CD4-positive, alpha-beta T cell treated with Interleukin-6 for 4 hours (primary cell): ENCODE data around the gene EMP2.
"Not testable (repeated sequence)": the region's sequence is repeated elsewhere in the genome, so short reads cannot be mapped to it uniquely, and the experiment has no call there.

Source experiments
- DNase-seq: peaks from one replicate; pipeline ENCODE4 v3.0.0-alpha.2; 2020; ENCODE audit warnings: mixed read lengths

The EMP2 gene, protein sequence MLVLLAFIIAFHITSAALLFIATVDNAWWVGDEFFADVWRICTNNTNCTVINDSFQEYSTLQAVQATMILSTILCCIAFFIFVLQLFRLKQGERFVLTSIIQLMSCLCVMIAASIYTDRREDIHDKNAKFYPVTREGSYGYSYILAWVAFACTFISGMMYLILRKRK

GRCh38 chr16:10579965-10580882 is at the start of gene EMP2:
Gene EMP2 (minus strand): TSS chr16:10580598. CDS start chr16:10547617, 32,981 bp downstream.
- DNase-seq, result no peak

- DNase-seq, result no peak
Observed at GRCh38 chr16:10629592-10629963, 49.2 kb upstream of the EMP2 start.

DNA sequence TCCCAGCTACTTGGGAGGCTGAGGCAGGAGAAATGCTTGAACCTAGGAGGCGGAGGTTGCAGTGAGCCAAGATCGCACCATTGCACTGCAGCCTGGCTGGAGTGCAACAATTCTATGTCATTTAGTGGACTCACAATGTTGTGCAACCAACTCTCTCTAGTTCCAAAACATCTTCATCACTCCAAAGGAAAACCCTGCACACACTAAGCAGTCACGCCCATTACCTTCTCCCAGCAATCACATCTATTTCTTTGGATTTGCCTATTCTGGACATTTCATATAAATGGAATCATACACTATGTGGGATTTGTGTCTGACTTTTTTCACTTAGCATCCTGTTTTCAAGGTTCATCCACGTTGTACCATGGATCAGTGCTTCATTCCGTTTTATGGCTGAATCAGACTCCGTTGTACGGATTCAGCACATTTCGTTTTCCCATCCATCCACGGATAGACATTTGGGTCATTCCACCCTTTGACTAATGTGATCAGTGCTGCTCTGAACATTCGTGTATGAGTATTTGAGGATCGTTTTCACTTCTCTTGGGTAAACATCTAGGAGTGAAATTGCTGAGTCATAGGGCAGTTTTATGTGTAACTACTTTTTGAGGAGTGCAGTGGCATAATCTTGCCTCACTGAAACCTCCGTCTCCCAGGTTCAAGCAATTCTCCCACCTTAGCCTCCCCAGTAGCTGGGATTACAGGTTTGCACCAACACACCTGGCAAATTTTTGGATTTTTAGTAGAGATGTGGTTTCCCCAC is 45.4 kb upstream of the EMP2 start:
- no peak for DNase-seq

DNA sequence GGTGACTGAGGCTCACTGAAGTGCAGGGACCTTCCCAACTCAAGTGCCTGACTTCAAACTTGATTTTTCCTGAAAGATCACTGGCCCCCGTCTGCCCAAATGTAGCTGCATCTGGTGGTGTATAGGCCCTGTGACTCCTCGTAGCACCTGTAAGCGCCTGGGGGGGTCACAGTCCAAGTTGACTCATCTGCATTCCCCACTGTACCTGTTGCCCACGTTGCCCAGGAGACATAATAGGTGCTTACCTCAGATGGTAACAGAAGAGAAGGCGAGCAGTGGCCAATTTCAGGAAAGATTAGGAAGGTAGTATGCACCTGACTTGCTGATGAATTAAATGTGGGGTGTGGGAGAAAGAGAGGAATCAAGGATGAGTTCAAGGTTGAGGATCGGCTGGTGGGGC is 44.1 kb upstream of the EMP2 start:
- DNase-seq, result no peak

GRCh38 chr16:10623059-10623458 is 42.7 kb upstream of the EMP2 start:
- DNase-seq, result no peak

GRCh38 chr16:10622036-10622921 is 41.9 kb upstream of the EMP2 start:
- no peak for DNase-seq

GRCh38 chr16:10621216-10621949 is 41.0 kb upstream of the EMP2 start:
- not testable (repeated sequence) for DNase-seq

DNA sequence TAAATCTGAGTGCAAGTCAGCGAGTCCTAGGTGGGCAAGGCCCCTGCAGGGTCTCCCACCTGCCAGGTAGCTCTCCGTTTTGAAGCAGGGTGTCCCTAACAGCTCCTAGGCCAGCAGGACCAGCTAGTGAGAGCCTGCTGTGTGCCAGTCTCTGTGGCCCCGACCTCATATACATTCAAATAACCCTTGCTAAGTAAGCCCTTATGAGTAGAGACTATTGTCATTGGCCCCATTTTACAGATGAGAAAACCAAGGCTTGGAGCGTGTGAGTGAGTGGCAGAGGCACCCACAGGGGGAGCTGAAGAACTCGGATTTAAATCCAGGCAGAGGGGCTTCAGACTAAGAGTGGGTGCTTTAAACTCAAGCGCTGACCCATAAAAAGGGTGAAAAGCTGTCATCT is 39.7 kb upstream of the EMP2 start:
- DNase-seq, result no peak

GRCh38 chr16:10619271-10619849 is 39.0 kb upstream of the EMP2 start:
- no peak for DNase-seq

- DNase-seq, result no peak
Observed at GRCh38 chr16:10618710-10619209, 38.4 kb upstream of the EMP2 start.

GRCh38 chr16:10617662-10618420 is 37.4 kb upstream of the EMP2 start:
- no peak for DNase-seq

DNA sequence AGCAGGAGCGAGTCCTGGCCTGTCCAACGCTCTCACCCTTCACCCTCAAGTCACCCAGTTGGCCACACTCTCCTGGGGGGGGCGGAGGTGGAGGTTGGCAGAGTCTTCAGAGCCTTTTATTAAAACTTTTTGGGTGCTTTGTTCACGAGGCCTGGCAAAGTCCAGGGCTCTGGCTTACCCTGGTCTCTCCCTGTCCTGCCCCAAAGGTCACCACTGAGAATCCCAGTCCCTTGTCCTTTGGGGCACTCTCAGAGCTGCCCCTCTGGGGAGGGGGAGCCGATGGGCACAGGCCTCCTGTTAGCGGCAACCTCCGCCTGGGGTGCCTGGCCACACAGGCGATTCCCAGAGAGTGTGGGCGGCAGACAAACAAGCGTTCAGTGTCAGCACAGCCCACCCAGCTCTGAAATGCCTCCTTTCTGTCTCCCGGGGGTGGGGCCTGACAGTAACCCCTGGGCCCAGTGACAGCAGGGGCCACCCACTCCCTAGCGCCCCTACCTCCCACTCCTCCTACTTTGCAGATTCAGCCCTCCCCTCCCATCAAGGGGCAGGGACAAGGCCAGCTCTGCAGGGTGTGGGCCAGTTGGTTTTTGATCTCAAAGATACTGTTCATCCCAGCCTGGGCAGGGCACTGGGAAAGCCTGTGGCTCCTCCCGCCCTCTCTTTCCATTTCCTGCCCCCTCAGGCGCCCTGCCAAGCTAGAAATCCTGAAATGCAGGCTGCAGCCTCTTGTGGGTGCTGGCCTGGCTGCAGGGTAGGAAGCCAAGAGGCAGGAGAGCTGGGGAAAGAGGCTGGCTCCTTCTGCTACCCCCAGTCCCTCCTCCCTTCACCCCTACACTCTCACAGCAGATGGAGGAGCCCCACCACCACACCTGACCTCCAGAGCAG is 36.6 kb upstream of the EMP2 start:
- DNase-seq, result no peak

DNA sequence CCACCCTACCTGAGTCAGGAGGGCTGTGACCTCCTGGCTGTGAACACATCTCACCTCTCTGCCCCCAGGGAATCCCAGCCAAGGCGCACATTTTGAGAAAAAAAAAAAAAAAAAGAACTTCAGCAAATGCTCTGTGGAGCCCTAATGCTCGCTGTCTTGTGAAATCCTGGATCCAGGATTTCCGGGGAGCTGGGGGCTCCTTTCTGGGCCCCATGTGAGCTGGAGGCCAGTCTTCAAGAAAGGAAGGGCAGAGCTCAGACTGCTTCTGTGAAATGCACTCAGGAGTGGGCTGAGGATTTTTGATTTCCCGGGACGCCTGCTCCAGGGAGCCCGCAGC is 36.0 kb upstream of the EMP2 start:
- DNase-seq, result no peak

DNA sequence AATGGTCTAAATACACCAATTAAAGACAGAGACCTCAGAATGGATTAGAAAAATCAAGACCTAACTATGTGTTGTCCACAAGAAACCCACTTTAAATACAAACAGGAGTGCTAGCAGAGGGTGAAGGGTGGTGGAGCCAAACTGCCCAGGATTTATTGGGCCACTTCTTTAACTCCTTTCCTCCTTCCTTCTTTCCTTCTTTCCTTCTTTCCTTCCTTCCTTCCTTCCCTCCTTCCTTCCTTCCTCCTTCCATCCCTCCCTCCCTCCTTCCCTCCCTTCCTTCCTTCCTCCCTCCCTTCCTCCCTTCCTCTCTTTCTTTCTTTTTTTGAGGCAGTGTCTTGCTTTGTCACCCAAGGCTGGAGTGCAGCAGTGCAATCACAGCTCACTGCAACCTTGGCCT is 34.3 kb upstream of the EMP2 start:
- no peak for DNase-seq

GRCh38 chr16:10613785-10614485 is 33.5 kb upstream of the EMP2 start:
- DNase-seq, result no peak

DNA sequence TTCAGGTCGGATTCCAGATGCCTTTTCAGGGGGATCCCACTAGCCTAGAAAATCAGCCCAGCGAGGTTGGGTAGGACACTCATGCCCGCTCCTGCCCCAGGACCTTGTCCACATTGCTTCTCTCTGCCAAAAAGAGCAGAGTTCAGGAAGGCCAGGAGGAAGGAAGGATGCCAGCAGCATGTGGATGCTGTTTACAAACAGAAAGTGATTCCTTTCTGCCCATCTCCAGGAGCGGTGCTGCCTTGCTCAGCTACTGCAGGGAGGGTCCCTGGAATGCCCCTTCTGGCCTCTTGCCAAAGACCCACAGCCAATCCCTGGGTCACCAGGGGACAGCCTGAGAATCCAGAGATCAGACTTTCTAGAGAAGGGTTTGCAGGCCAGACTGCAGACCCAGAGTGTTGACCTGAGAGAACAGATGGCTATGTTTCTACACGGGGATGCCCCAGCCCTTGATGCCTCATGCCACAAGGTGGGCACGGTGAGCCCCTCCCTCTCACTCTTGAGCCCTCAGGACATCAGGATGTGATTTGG is 32.3 kb upstream of the EMP2 start:
- DNase-seq, result no peak

DNA sequence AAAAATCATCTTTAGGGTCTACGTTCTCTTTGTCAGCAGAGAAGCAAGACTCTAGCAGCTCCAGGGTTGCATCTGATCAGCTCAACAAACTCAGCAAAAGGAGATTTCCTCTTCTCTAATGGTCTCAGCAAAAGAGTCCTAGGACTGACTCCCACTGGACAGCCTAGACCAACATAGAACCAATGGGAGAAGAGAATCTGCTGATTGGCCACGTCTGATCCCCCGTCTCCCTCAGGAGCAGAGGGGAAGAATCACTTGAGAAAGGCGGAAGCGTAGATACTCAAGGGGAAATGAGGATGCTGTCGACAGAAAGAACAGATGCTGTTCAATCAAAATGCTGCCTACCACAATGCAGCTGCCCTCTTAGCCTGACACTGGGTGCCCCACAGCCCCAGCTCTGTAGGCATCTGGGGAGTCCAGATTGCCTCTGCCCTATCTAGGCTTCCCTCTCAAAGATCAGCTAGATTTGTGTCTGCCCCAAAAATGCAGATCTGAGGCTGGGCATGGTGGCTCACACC is 31.5 kb upstream of the EMP2 start:
- DNase-seq, result no peak

GRCh38 chr16:10610499-10611184 is 30.2 kb upstream of the EMP2 start:
- DNase-seq, result no peak
